Kidney epithelial cell (primary cell): ENCODE data around the gene RRM1. TPM values are rescaled to one million over a fixed set of nuclear protein-coding genes. Genes with fewer than 3 reads are reported as not detected.

Experiments used
- DNase-seq: peaks from one replicate; pipeline ENCODE4 v3.0.0-alpha.2; 2010; ENCODE audit warnings: low read depth
- H3K27me3 ChIP-seq: 2 replicates; pipeline ENCODE4 v1.6.0; 2011; ENCODE audit warnings: low read length; ENCODE audit not compliant: control insufficient read depth, insufficient read depth
- H3K36me3 ChIP-seq: 2 replicates; pipeline ENCODE4 v1.5.1; 2011; ENCODE audit warnings: low read length; ENCODE audit not compliant: control insufficient read depth, insufficient read depth
- H3K4me3 ChIP-seq: 2 replicates; pipeline ENCODE4 v1.5.1; 2011; ENCODE audit warnings: low read depth, mild to moderate bottlenecking, control low read depth, low read length
- total RNA-seq: library from RNA; depleted of rRNA; stranded (reverse); fragments of >200 nt; gene quantifications from 2 replicates; pipeline ENCODE4 v1.2.3, GENCODE V29; 2015
- TF ChIP-seq, protein P1 (sequence below): IDR thresholded peaks from 2 replicates; pipeline ENCODE4 v1.5.1; 2011; ENCODE audit warnings: mild to moderate bottlenecking, moderate library complexity, low read length, control low read depth, inconsistent platforms; ENCODE audit not compliant: insufficient read depth, poor library complexity, severe bottlenecking

The RRM1 gene
- total RNA-seq, 1 donor from 2014 or later = 36.8 TPM

DNA sequence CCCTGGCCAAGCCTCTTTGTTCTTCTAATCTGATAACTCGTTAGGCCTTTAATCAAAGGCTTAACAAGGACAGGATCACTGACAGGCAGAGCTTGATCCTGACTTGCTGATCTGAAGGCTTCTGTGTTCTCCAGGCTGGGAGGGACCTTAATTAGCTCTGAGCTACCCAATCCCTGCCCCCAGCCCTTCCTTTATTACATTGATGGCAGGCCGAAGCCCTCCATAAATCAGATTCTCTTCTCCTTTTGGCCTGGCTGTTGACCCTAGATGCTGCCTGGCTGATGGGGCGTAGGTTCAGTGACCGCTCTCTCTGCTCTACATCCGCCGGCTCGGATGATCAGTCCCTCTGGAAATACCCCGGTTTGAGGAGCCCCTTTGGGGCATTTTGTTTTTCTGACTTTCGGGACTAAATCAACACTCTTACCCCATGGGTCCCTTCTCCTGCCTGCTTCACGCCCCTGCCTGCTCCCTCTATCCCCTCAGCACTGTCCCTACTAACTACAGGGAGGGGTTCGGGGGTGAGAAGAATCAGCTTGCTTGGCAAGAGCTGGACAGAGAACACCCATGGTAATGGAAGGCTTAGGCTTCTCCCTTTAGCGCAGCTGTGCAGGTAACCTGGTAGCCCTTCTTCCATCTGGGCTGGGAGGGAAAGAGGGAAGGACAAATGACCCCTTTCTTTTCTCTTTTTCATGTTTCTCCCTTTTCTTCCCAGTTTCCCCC, 10.0 kb upstream of the RRM1 start:
- peaks cover 4% of the 10 kb centered on the region for H3K36me3 ChIP-seq
- TF ChIP-seq, protein P1, sequence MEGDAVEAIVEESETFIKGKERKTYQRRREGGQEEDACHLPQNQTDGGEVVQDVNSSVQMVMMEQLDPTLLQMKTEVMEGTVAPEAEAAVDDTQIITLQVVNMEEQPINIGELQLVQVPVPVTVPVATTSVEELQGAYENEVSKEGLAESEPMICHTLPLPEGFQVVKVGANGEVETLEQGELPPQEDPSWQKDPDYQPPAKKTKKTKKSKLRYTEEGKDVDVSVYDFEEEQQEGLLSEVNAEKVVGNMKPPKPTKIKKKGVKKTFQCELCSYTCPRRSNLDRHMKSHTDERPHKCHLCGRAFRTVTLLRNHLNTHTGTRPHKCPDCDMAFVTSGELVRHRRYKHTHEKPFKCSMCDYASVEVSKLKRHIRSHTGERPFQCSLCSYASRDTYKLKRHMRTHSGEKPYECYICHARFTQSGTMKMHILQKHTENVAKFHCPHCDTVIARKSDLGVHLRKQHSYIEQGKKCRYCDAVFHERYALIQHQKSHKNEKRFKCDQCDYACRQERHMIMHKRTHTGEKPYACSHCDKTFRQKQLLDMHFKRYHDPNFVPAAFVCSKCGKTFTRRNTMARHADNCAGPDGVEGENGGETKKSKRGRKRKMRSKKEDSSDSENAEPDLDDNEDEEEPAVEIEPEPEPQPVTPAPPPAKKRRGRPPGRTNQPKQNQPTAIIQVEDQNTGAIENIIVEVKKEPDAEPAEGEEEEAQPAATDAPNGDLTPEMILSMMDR = no peak
- H3K4me3 ChIP-seq = no peak overlapping the region
- H3K27me3 ChIP-seq = no peaks in the 10 kb centered on the region
- DNase-seq = no peak

DNA sequence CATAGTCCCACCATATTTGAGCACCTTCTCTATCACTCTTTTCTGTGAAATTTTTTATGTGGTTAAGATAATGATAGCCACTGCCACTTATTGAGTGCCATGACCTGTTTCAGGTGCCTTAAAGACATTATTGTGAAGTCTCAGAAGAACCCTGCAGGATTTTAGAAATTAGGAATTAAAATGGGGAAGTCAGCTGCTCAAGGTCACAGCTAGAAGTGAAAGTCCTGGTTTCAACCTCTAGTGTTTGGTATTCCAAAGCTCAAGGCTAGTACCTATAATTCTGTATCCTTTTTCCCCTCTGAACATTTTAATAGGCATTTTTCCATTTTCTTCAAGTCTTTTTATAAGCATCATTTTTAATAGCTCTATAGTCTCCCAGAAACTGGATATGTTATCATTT, 9.0 kb upstream of the RRM1 start:
- Histone ChIP-seq H3K27me3 (no peaks in the 10 kb centered on the region), H3K4me3 (no peak overlapping the region), H3K36me3 (peaks cover 4% of the 10 kb centered on the region)
- TF ChIP-seq, protein P1 = no peak
- DNase-seq = no peak

DNA sequence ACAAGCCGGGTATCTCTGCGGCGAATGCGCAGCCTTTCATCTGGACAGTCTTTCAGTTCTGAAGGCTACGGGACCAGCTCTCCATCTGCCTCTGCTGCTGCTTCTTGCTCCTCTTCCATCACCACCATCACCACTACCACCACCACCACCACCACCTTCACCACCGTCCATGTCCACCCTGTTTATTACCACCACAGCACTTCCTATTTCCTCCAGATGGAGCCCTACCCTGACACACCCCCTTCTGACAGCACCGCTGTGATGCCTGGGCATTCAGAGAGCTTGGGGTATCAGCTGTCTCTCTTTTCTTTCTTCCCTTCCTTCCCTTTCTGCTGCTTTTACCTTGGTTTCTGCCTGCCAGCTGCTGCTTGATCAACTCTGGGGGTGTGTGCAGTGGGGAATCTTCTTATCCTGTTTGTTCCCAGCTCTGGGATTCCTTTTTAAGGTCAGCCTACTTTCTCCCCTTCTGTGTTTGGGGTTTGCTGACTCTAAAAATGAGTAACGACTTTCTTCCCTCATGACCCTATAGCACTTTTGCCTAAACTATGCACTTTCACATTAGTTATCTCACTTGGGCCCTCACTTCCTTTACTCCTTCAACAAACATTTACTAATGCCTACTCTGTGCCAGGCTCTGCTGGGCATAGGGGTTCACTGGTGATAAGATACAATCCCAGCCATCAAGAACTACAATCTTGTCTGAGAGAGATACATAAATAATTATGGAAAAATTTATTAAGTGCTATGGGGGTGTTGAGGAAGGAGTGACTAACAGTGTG, 7.8 kb upstream of the RRM1 start:
- TF ChIP-seq, protein P1 = no peak
- no peaks in the 10 kb centered on the region for H3K27me3 ChIP-seq
- no peak for DNase-seq
- peaks cover 4% of the 10 kb centered on the region for H3K36me3 ChIP-seq
- H3K4me3 ChIP-seq = no peak overlapping the region

DNA sequence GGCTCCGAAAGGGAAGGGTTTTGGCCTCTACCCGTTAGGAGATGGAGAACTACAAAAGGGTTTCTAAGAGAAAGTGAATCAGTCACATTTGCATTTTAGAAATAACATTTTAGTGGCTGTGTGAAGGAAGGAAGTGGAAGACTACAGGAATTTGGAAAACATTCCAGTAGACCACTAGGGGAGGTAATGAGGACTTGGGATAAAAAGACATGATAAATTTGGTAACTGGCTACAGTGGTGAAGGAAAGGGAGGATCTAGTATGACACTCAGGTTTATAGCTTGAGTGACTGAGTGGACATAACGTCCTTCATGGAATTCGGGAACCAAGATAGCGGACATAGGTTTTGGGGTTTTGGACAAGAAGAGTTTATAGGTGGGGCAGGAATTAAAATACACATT, 7.0 kb upstream of the RRM1 start:
- DNase-seq = no peak
- H3K36me3 ChIP-seq = peaks cover 4% of the 10 kb centered on the region

DNA sequence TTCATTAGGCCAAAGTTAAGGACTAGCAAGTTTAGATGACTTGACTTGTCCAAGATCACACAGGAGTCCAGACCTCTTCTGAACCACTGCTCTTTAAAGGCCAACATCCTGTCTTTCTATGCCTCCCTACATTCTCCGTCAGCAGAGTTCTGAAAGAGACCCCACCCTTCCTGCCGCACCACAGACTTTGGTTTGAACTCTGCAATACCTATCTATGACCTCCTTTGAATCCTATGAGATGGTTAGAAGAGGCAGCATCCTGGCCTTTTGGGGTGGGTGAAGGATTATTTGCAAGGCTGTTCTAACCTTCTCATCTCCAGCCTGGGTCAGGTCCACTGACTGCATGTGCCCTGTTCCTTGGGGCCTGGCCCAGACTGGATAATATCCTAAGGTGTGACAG, 4.3 kb upstream of the RRM1 start:
- Histone ChIP-seq H3K27me3 (no peaks in the 10 kb centered on the region), H3K4me3 (no peak overlapping the region), H3K36me3 (peaks cover 4% of the 10 kb centered on the region)
- DNase-seq = no peak
- TF ChIP-seq, protein P1 = no peak

More for the DNA sequence above, 7.0 kb upstream of the RRM1 start:
- H3K4me3 ChIP-seq = no peak overlapping the region
- H3K27me3 ChIP-seq = no peaks in the 10 kb centered on the region
- TF ChIP-seq, protein P1 = no peak

DNA sequence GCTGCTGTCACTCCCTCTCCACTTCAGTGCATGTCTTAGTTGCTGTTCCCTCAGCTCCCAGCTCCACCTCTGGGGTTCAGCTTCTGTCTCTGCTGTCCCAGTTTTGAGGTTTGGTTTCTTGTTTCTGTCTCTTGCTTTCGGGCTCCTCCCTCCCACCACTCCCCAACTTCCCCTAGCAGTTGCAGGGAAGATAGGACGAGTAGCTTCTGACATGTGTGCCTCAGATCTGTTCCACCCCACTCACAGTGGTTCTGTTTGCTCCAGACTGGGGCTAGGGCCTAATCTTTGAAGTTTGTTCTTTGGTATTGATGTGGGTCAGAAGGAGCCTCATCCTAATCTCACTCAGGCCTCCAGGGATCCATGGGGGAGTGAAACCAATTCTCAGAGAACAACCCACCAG, 2.6 kb upstream of the RRM1 start:
- no peak overlapping the region for H3K4me3 ChIP-seq
- H3K27me3 ChIP-seq = no peaks in the 10 kb centered on the region
- TF ChIP-seq, protein P1 = no peak
- no peak for DNase-seq
- H3K36me3 ChIP-seq = no peaks in the 10 kb centered on the region
